A549 (cell line): Measurements from ENCODE around the gene CREG2. TPM values are rescaled to one million over a fixed set of nuclear protein-coding genes. Genes with fewer than 3 reads are reported as not detected.

Experiments used
- ATAC-seq, 2 experiments: fragments of 200-7000 bp in 1 of 2; fragments of >200 bp in 1 of 2; cut with Nextera tagmentation in 1 of 2; cut with Tn5 transposase in 1 of 2; 3 replicates each; pipeline versions ENCODE4 v1.8.0 to v1.9.1; 2018 to 2020; ENCODE audit warnings: mild to moderate bottlenecking in 1 of 2, moderate library complexity in 1 of 2
- CTCF ChIA-PET: fragments of 300-600 bp; sonication (Branson Sonifier 250); formaldehyde crosslinking; extraction: SDS; loops from one replicate; lab custom pipeline; 2021; ENCODE audit warnings: antibody characterized with exemption, inconsistent platforms; lab: Yijun Ruan, JAX
- POLR2A ChIA-PET: fragments of 350-600 bp; formaldehyde crosslinking; extraction: SDS; loops from one replicate; lab custom pipeline; 2021; ENCODE audit warnings: antibody characterized with exemption, inconsistent platforms; lab: Yijun Ruan, JAX
- DNase-seq, 2 experiments: peaks; one replicate each; pipeline versions ENCODE4 v3.0.0 to v3.0.0-alpha.2; 2011 to 2016; ENCODE audit warnings: low read depth in 1 of 2, low spot score in 1 of 2
- FAIRE-seq: peaks from 2 replicates; lab custom pipeline; 2011; peaks lifted over from hg19 to GRCh38; lab: Jason Lieb, UNC
- H3K27ac ChIP-seq, 2 experiments: fragments of >200 bp; sonication (Bioruptor Twin); formaldehyde crosslinking; 3 replicates each; pipeline ENCODE4 v1.5.1; 2016 to 2017
- H3K4me1 ChIP-seq: fragments of >200 bp; sonication (Bioruptor Twin); formaldehyde crosslinking; 3 replicates; pipeline ENCODE4 v1.6.1; 2016
- H3K4me2 ChIP-seq: fragments of >200 bp; sonication (Bioruptor Twin); formaldehyde crosslinking; 3 replicates; pipeline ENCODE4 v1.6.1; 2016
- H3K4me3 ChIP-seq: fragments of >200 bp; sonication (Bioruptor Twin); formaldehyde crosslinking; 3 replicates; pipeline ENCODE4 v1.5.1; 2016
- H3K9me3 ChIP-seq: fragments of >200 bp; sonication (Bioruptor Twin); formaldehyde crosslinking; 3 replicates; pipeline ENCODE4 v1.6.1; 2016
- CHD4 ChIP-seq: fragments of 200-600 bp; sonication (generic); IDR thresholded peaks from 2 replicates; pipeline ENCODE4 v1.6.1; 2016; ENCODE audit warnings: antibody characterized with exemption, mild to moderate bottlenecking, borderline replicate concordance
- ELK1 ChIP-seq: fragments of 150-350 bp; IDR thresholded peaks from 2 replicates; pipeline ENCODE4 v1.6.1; 2014; ENCODE audit warnings: low read depth, mild to moderate bottlenecking, low read length
- ESRRA ChIP-seq: fragments of 150-350 bp; IDR thresholded peaks from 2 replicates; pipeline ENCODE4 v1.6.1; 2014; ENCODE audit warnings: mild to moderate bottlenecking, low read length, borderline replicate concordance
- FOSL2 ChIP-seq, 2 experiments: fragments of 450-650 bp in 1 of 2; fragments of >200 bp in 1 of 2; sonication (Bioruptor Twin) in 1 of 2; formaldehyde crosslinking; IDR thresholded peaks; 2 replicates each; pipeline versions ENCODE4 v1.5.0 to v1.6.1; 2016 to 2020; ENCODE audit warnings: mild to moderate bottlenecking in 1 of 2, moderate library complexity in 1 of 2
- GATA3 ChIP-seq: IDR thresholded peaks from 2 replicates; pipeline ENCODE4 v1.6.1; 2012; ENCODE audit warnings: borderline replicate concordance
- HDAC2 ChIP-seq: fragments of 200-600 bp; sonication (generic); IDR thresholded peaks from 2 replicates; pipeline ENCODE4 v1.6.1; 2016
- HES2 ChIP-seq: fragments of >200 bp; sonication (Bioruptor Twin); formaldehyde crosslinking; IDR thresholded peaks from 2 replicates; pipeline ENCODE4 v1.6.1; 2016
- HOXB13 ChIP-seq: fragments of 250-450 bp; sonication (Bioruptor Pico); IDR thresholded peaks from 2 replicates; pipeline ENCODE4 v1.5.0; 2020; ENCODE audit warnings: low read depth, mild to moderate bottlenecking, moderate library complexity
- JUNB ChIP-seq: fragments of >200 bp; sonication (Bioruptor Twin); formaldehyde crosslinking; IDR thresholded peaks from 2 replicates; pipeline ENCODE4 v1.6.1; 2016
- MYC ChIP-seq: IDR thresholded peaks from 2 replicates; pipeline ENCODE4 v1.6.1; 2012; ENCODE audit warnings: mild to moderate bottlenecking, inconsistent platforms, low read length, improper control_type of control experiment, borderline replicate concordance
- NPAS2 ChIP-seq: fragments of 250-450 bp; sonication (Bioruptor Pico); IDR thresholded peaks from 2 replicates; pipeline ENCODE4 v1.8.0; 2022; ENCODE audit warnings: mild to moderate bottlenecking, moderate library complexity, borderline replicate concordance
- PHF8 ChIP-seq: fragments of 200-600 bp; sonication (generic); IDR thresholded peaks from 2 replicates; pipeline ENCODE4 v1.6.1; 2016; ENCODE audit warnings: low read depth, mild to moderate bottlenecking, antibody characterized with exemption, moderate library complexity, borderline replicate concordance
- SMC3 ChIP-seq: fragments of >200 bp; sonication (Bioruptor Twin); formaldehyde crosslinking; IDR thresholded peaks from 3 replicates; pipeline ENCODE4 v1.6.1; 2018; ENCODE audit warnings: inconsistent platforms
- ZC3H11A ChIP-seq: fragments of 450-650 bp; IDR thresholded peaks from 2 replicates; pipeline ENCODE4 v1.6.1; 2014; ENCODE audit warnings: antibody characterized with exemption, mild to moderate bottlenecking
- ZNF302 ChIP-seq: fragments of 250-450 bp; sonication (Bioruptor Pico); IDR thresholded peaks from 2 replicates; pipeline ENCODE4 v1.9.0; 2021; ENCODE audit warnings: inconsistent platforms, mild to moderate bottlenecking, moderate library complexity
- WGBS: methylation state at CpG from one replicate; pipeline ENCODE4 v1.1.6; 2017; ENCODE audit errors: missing lambda C conversion rate; 5-methylcytosine and 5-hydroxymethylcytosine counted together
- polyA plus RNA-seq, 4 experiments: library from polyadenylated mRNA; depleted of rRNA in 3 of 4; stranded (reverse); fragments of >200 nt; fragmentation: RNase III in 1 of 4; extraction: RNeasy Plus Mini Kit Qiagen cat#74134 plus additional on column Dnase treatment in 1 of 4; gene quantifications; 2 replicates in 3 of 4; 3 replicates in 1 of 4; pipeline ENCODE4 v1.2.3, GENCODE V29; 2011 to 2017
- TF ChIP-seq, protein P1 (sequence below): fragments of >200 bp; sonication (Bioruptor Twin); formaldehyde crosslinking; IDR thresholded peaks from 3 replicates; pipeline ENCODE4 v1.6.1; 2016
- TF ChIP-seq, protein P2 (sequence below): fragments of 450-650 bp; IDR thresholded peaks from 2 replicates; pipeline ENCODE4 v1.6.1; 2014; ENCODE audit warnings: antibody characterized with exemption
- TF ChIP-seq, protein P3 (sequence below): IDR thresholded peaks from 2 replicates; pipeline ENCODE4 v1.6.1; 2012
- TF ChIP-seq, protein P4 (sequence below): fragments of >200 bp; sonication (Bioruptor Twin); formaldehyde crosslinking; IDR thresholded peaks from 3 replicates; pipeline ENCODE4 v1.5.1; 2016

The CREG2 gene
- polyA plus RNA-seq, 2 of the 4 experiments (the other 2 are of a cell fraction): 1.5 to 1.6 TPM

DNA sequence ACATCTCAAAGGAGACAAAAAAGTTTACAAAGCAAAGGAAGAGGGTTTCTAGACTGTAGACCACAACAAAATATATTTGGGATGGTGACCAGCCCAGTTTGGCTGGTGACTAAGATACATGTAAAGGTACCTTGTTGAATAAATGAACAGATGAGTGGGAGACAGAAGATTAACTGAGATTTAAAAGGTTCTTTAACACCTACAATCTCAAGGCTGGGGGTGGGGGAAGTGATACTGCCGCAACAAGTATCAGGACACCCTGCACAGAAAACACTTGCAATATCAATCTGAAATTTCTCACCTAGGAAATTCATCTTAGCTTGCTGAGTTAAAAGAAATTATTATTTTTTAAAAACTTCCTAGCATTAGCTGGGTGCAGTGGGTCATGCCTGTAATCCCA lies 87.1 kb downstream of the CREG2 start:
- 98% methylated on average over 1 of the region's 1 CpG for WGBS
- H3K4me2 ChIP-seq: no peak overlapping the region
- TF ChIP-seq GATA3 (no peak), SMC3 (no peak), ESRRA (no peak), HOXB13 (no peak), ZC3H11A (no peak), NPAS2 (CRISPR knock-in tag) (no peak), FOSL2 (IDR thresholded peaks at IDR 0.05) (no peak), FOSL2 (CRISPR knock-in tag; IDR thresholded peaks at IDR 0.05) (no peak), CHD4 (no peak), HES2 (no peak), JUNB (no peak)
- TF ChIP-seq, protein P1, sequence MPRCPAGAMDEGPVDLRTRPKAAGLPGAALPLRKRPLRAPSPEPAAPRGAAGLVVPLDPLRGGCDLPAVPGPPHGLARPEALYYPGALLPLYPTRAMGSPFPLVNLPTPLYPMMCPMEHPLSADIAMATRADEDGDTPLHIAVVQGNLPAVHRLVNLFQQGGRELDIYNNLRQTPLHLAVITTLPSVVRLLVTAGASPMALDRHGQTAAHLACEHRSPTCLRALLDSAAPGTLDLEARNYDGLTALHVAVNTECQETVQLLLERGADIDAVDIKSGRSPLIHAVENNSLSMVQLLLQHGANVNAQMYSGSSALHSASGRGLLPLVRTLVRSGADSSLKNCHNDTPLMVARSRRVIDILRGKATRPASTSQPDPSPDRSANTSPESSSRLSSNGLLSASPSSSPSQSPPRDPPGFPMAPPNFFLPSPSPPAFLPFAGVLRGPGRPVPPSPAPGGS: no peak
- TF ChIP-seq, all 56 proteins: peak for 0
- Histone ChIP-seq H3K4me3 (no peak overlapping the region), H3K4me1 (peaks cover 12% of the 10 kb centered on the region; the same call in 1 of the 3 replicates), H3K27ac (no peak overlapping the region), H3K9me3 (no peaks in the 10 kb centered on the region)
- ATAC-seq: no peak
- no peak for DNase-seq
- no peak for FAIRE-seq
- ChIA-PET POLR2A (no interaction called here), CTCF (interaction anchor here (1.2 kb wide), 1 partner anchor 1056 kb away, joined by 3 read pairs; the partner anchor contains the start of gene IL18R1)

DNA sequence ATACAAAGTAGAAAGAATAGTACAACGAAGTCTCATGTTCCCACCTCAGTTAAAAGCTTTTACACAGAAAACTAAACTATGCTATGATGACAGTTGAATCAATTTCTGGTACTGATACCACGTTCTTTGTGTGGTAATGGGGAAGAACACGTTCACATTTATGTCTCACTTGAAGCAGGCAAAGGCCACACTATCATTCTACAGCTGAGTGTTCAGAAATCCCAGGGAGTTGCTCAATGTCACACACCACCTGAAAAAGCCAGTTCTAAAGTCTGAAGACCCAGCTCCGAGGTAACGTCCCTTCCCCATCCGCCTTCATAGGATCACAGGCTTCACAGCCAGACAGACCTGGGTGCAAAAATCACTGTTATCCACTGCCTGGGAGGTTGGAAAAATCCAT lies 87.7 kb downstream of the CREG2 start:
- Histone ChIP-seq H3K4me1 (peaks cover 9% of the 10 kb centered on the region; the same call in 1 of the 3 replicates), H3K27ac (no peak overlapping the region), H3K4me2 (no peak overlapping the region), H3K9me3 (no peaks in the 10 kb centered on the region), H3K4me3 (no peak overlapping the region)
- TF ChIP-seq JUNB (no peak), MYC (no peak), ZNF302 (CRISPR knock-in tag) (no peak), GATA3 (no peak), PHF8 (no peak), CHD4 (no peak), HOXB13 (no peak), ELK1 (no peak), HDAC2 (no peak), HES2 (no peak)
- TF ChIP-seq, protein P2, sequence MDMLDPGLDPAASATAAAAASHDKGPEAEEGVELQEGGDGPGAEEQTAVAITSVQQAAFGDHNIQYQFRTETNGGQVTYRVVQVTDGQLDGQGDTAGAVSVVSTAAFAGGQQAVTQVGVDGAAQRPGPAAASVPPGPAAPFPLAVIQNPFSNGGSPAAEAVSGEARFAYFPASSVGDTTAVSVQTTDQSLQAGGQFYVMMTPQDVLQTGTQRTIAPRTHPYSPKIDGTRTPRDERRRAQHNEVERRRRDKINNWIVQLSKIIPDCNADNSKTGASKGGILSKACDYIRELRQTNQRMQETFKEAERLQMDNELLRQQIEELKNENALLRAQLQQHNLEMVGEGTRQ: no peak
- TF ChIP-seq, protein P1: no peak
- TF ChIP-seq, protein P3, sequence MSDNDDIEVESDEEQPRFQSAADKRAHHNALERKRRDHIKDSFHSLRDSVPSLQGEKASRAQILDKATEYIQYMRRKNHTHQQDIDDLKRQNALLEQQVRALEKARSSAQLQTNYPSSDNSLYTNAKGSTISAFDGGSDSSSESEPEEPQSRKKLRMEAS: no peak
- TF ChIP-seq, protein P4, sequence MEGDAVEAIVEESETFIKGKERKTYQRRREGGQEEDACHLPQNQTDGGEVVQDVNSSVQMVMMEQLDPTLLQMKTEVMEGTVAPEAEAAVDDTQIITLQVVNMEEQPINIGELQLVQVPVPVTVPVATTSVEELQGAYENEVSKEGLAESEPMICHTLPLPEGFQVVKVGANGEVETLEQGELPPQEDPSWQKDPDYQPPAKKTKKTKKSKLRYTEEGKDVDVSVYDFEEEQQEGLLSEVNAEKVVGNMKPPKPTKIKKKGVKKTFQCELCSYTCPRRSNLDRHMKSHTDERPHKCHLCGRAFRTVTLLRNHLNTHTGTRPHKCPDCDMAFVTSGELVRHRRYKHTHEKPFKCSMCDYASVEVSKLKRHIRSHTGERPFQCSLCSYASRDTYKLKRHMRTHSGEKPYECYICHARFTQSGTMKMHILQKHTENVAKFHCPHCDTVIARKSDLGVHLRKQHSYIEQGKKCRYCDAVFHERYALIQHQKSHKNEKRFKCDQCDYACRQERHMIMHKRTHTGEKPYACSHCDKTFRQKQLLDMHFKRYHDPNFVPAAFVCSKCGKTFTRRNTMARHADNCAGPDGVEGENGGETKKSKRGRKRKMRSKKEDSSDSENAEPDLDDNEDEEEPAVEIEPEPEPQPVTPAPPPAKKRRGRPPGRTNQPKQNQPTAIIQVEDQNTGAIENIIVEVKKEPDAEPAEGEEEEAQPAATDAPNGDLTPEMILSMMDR: no peak
- DNase-seq (no peak), ATAC-seq (no peak), FAIRE-seq (no peak)
- CTCF ChIA-PET: no interaction called here
- POLR2A ChIA-PET: interaction anchor here (0.6 kb wide), 1 partner anchor 10 kb away, joined by 5 read pairs; no protein-coding TSS in a partner anchor
- WGBS: 89% methylated on average over 6 of the region's 6 CpGs
